UCSD-AML1 (cell line): ENCODE results near the gene FLT3.

Experiments
- DNase-seq: peaks from one replicate; lab custom pipeline; 2025; ENCODE audit not compliant: unreplicated experiment; lab: John Stamatoyannopoulos, UW

FLT3 gene

GRCh38 chr13:27963491-27963890 lies 136.9 kb downstream of the FLT3 start:
- DNase-seq: no peak

- DNase-seq: no peak
These were observed 137.4 kb downstream of the FLT3 start for GRCh38 chr13:27962982-27963381.

DNA sequence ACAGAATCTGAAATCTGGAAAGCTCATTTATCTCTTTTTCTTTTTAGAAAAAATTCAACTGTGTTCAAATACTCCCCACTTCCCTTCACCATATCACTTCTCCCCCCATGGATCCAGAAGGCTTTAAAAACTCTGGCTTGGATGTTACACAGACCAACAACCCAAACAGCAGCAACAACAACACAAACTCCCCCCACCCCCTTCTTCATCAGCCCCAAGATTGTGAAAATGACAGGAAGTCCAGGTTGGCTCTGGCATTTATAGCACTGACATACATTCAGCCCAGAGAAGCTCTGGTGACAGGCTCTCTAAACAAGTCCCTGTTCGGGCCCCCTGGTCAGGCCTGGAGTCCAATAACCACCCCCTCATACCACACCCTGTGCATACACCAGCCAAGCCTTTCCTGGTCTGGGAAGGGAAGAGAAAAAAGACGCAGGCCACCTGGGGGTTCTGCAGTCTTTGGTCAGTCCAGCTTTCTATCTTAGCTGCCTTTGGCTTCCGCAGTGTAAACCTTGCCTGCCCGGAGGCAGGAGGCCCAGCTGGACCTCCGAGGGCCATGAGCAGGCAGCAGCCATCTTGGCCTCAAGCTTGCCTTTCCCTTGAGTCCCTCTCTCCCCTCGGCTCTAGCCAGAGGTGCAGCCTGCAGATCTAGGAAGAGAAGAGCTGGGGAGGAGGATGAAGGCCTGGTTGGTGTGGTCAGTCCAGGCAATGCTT lies 138.1 kb downstream of the FLT3 start:
- DNase-seq: no peak

DNA sequence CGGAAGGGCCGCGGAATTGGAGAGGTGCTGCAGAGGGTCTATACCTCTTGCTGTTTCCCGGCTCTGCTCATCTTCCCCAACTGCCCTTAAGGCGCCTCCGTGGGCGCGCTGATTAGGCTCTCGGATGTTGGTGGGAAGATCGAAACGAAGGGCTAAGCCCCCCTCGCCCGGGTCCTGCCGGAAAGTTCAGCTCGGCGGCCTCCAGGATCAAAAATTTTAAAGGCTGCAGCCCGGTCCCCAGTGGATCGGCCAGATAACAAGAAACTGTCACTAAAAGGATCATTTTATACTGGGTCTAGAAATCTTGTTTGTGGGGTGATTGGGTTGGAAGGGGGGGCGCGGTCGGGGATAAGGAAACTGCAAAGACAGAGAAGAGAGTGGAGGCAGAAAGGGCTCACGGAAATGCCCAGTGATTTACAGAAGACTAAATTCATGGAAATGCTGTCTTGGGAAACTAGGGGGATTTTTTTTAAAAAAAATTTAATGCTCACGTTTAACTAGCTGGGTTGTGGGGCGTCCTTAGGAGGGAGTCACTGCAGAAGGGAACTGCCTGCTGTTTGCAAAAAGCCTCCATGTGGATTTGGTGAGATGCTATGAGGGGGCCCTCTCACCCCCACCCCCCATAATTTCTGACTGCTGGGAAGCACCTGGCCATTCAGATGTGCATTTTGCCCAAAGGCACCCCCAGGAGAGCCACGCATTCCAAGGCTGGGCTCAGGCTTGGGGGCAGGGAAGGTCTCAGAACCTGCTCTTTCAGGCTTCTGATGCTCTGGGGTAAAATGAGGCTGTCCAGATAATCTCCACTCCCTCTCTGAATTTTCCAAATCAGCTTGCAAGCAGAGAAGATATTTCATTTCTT lies 138.9 kb downstream of the FLT3 start:
- no peak for DNase-seq

DNA sequence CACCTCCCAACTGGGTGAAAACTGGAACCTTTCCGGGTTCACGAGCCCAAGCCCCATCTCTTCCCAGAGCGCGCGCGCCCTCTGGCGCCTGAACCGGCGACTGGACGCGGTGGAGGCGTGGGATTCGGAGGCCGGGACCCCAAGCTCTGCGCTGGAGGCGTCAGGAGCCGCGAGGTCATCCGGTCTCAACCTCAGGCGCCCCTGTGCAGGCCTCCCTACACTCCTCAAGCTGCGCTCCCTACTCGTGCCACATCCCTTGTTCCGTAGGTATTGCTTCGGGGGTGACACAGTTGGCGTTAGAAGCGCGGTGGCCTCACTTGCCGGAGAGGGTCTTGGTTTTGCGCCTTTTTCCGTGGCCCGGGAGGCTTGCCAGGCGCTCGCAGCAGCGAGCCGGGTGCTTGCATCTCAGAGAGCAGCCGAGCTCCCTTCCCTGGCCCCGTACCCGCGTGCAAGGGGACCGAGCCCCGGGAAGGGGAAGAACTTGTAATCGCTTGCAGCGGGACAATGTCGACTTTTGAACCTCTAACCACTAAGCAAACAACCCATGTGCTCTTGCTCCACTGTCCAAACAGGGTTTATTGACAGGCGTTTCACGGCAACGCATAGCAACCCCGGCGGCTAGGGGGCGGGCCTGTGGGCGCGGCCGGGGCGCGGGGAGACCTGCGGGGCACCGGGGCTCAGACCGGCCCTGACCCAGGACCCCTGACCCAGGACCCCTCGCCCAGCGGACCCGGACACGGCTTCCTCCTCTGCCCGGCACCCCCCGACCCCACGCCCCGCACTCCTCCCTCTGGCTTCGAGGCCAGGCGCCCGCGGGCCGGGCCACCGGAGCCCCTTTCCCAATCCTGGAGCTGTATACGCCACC lies 139.8 kb downstream of the FLT3 start:
- peak; percentile 50 for DNase-seq

- DNase-seq: no peak
These were observed 140.4 kb downstream of the FLT3 start for GRCh38 chr13:27959976-27960361.

- no peak for DNase-seq
These were observed 143.6 kb downstream of the FLT3 start for GRCh38 chr13:27956576-27957300.

GRCh38 chr13:27955014-27955591 lies 145.3 kb downstream of the FLT3 start:
- no peak for DNase-seq

- DNase-seq: no peak
These were observed 145.9 kb downstream of the FLT3 start for GRCh38 chr13:27954406-27954851.

DNA sequence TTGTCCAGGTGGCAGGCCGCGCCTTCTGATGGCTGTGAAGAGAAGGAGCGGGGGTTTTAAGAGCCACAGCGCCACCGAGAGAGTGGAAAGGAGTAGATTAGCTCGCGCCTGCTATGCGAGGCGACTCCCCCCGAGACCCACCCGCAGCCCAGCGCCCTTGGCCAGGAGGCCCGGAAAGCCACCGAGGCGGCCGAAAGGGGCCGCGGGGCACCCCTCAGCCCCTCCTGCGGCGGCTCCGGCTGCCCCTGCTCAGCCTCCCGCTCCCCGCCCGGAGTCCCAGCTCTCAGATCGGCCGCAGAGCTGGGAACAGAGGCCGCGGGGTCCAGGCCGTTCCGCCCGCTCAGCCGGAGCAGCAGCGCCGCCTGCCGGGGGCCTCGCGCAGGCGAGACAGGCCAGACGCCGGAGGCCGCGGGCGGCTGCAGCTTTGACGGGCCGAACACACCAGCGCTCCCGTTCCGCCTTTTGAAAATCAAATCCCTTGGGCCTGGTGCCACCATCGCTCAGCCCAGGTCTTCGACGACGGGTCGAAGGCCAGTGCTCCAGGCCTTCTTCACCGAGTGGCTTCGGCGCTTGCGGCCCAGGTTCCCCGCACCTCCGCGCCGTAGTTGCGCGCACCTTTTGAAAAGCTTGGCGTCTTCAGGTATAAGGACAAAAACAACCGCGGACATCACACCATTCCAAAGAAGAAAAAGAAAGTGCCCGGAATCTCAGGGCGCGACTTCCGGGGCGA lies 146.5 kb downstream of the FLT3 start:
- DNase-seq: peak; percentile 87
